Heart right ventricle (tissue), 16 donors: ENCODE measurements around the gene NAT16. TPM values are rescaled to one million over a fixed set of nuclear protein-coding genes. Genes with fewer than 3 reads are reported as not detected.

Source experiments
- ATAC-seq, 8 donors: fragments of 200-7000 bp; cut with Tn5 transposase; one replicate each; pipeline ENCODE4 v1.9.1; 2020; ENCODE audit warnings: mild to moderate bottlenecking in 8 of 8, moderate library complexity in 8 of 8, moderate number of reproducible peaks in 1 of 8
- DNase-seq, 2 donors: peaks; one replicate each; pipeline ENCODE4 v3.0.0-alpha.2; 2020
- H3K27ac ChIP-seq, 10 donors: fragments of 200-600 bp; sonication (generic) in 2 of 10; one replicate each; pipeline versions ENCODE4 v1.5.0 to v1.8.0; 2020 to 2022; ENCODE audit warnings: mild to moderate bottlenecking in 3 of 10
- H3K27me3 ChIP-seq, 7 donors: fragments of 200-600 bp; one replicate each; pipeline ENCODE4 v1.8.0; 2021 to 2022; ENCODE audit warnings: mild to moderate bottlenecking in 2 of 7
- H3K36me3 ChIP-seq, 9 donors: fragments of 200-600 bp; sonication (generic) in 1 of 9; one replicate each; pipeline versions ENCODE4 v1.5.0 to v1.8.0; 2020 to 2022; ENCODE audit warnings: mild to moderate bottlenecking in 2 of 9
- H3K4me1 ChIP-seq, 9 donors: fragments of 200-600 bp; sonication (generic) in 1 of 9; one replicate each; pipeline versions ENCODE4 v1.5.0 to v1.8.0; 2020 to 2022; ENCODE audit warnings: mild to moderate bottlenecking in 4 of 9
- H3K4me3 ChIP-seq, 10 donors: fragments of 200-600 bp; sonication (generic) in 2 of 10; one replicate each; pipeline versions ENCODE4 v1.5.0 to v1.8.0; 2020 to 2022; ENCODE audit warnings: mild to moderate bottlenecking in 7 of 10, moderate library complexity in 2 of 10
- H3K9me3 ChIP-seq, 11 donors: fragments of 200-600 bp in 10 of 11; sonication (generic) in 2 of 11; one replicate each; pipeline versions ENCODE4 v1.5.0 to v1.8.0; 2013 to 2022; ENCODE audit warnings: mild to moderate bottlenecking in 2 of 11, control low read depth in 1 of 11, moderate library complexity in 1 of 11
- CTCF ChIP-seq, 9 donors: fragments of 200-600 bp; sonication (generic) in 2 of 9; IDR thresholded peaks; one replicate each; pipeline versions ENCODE4 v1.5.0 to v1.8.0; 2021 to 2022; ENCODE audit warnings: antibody characterized with exemption in 9 of 9, mild to moderate bottlenecking in 5 of 9, moderate library complexity in 1 of 9
- WGBS, 2 donors: extraction: QIAGEN DNeasy Blood & Tissue Kit; methylation state at CpG; one replicate each; pipeline ENCODE4 v1.1.7; 2013; ENCODE audit warnings: inconsistent platforms in 1 of 2; 5-methylcytosine and 5-hydroxymethylcytosine counted together
- intact Hi-C, 10 donors: fragments of 100-400 bp; cut with DNase I; formaldehyde crosslinking; loops; one replicate each; pipeline versions ENCODE4 v1.11.1 to v1.14.2; 2022
- polyA plus RNA-seq, 2 donors: library from polyadenylated mRNA; stranded (reverse); fragments of 200-250 nt; gene quantifications; one replicate each; pipeline ENCODE4 v1.2.3, GENCODE V29; 2013
- total RNA-seq, 10 donors: library from RNA; stranded (reverse); fragmentation: NEBNext Ultra II Directional in 3 of 10; extraction: Animal tissue kit (Norgen Biotek cat#: 25700) in 3 of 10; gene quantifications; one replicate each; pipeline versions ENCODE4 v1.2.1 to v1.2.4, GENCODE V29; 2021 to 2023
- donor health status: Arrhythmogenic right ventricular cardiomyopathy.
- donor health status: ischemic (EF 13 %, LVEDD 7.1; RV severe dilation, severe dysfunction).
- donor health status: healthy with polysubstance abuse.
- donor health status: DM: no; HTN: yes; CAD: no.
- donor health status: DM: no; HTN: no; CAD: no.
- donor health status: ischemic (EF 25% LVEDD 6.9; RV normal size, moderate dysfunction).
- donor health status: ischemic (EF 25% LVEDD 5.7; RV mildly dilated, moderate dysfunction).
- donor health status: healthy.
- donor health status: DM: yes; HTN: yes; CAD: no.
- donor health status: Ischemic cardiomyopathy.
- donor health status: ischemic (EF 35%, LVEDD 5.7; RV mildly dilated, moderate dysfunction).
- donor health status: nonischemic (EF 11% LVEDD 7.7; RV severe dilation, severe dysfunction).
- donor health status: DM: yes; HTN: yes; CAD: no.
- donor health status: PGD.
- donor health status: ischemic (EF 29% LVEDD 5.4; RV normal size, mild dysfunction).
- donor health status: nonischemic (EF 23%, LVEDD 6.1; RV moderate dilation, normal function).

Gene NAT16
- total and polyA plus RNA-seq, 12 donors: not detected

DNA sequence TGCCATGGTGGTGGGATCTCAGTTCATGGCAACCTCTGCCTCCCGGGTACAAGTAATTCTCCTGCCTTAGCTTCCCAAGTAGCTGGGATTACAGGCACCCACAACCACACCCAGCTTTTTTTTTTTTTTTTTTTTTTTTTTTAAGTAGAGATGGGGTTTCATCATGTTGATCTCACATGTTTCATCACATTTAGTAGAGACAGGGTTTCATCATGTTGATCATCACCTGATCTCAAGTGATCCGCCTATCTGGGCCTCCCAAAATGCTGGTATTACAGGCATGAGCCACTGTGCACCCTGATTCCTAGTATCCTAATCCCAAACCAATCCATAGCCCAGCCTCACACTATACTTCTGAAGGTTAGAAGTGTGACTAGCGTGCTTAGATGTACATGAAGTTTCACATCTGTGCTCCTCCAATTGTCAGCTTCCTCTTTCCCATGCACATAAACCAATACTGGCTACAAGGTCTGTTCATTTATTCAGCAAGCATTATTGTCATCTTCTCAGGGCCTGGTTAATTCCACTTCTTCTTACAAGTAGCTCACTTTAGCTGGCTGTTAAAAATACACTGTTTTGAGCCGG is 6.8 kb upstream of the NAT16 start:
- intact Hi-C loops: no loop called here
- DNase-seq (no peak), ATAC-seq (no peak)
- H3K9me3 ChIP-seq: no peaks in the 10 kb centered on the region
- peaks cover 0 to 66% (median 35%) of the 10 kb centered on the region in 7 donors for H3K27me3 ChIP-seq
- no peak overlapping the region for H3K27ac ChIP-seq
- 83 to 84% methylated on average over 4 of the region's 4 CpGs for WGBS, 2 donors
- H3K4me1 ChIP-seq: no peaks in the 10 kb centered on the region
- no peak overlapping the region for H3K4me3 ChIP-seq
- no peak for TF ChIP-seq CTCF (IDR thresholded peaks at IDR 0.05)
- H3K36me3 ChIP-seq: no peaks in the 10 kb centered on the region

DNA sequence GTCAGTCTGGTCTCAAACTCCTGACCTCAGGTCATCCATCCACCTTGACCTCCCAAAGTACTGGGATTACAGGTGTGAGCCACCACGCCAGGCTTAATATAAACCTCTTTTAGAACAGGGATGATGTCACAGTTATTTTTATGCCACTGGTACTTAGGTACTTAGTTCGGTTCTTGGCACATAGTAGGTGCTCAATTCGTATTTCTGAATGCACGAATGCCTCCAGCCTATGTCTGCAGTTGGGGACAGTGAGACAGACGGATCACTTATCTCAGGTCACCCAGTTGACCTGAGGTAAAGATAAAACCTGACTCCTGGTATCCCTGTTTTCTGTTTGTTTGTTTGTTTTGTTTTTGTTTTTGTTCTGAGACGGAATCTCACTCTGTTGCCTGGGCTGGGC is 6.1 kb upstream of the NAT16 start:
- no peak for TF ChIP-seq CTCF (IDR thresholded peaks at IDR 0.05)
- no peaks in the 10 kb centered on the region for H3K9me3 ChIP-seq
- H3K27me3 ChIP-seq: peaks cover 0 to 73% (median 41%) of the 10 kb centered on the region in 7 donors
- no peaks in the 10 kb centered on the region for H3K4me1 ChIP-seq
- DNase-seq: no peak
- intact Hi-C loops: no loop called here
- WGBS, 2 donors: 56 to 62% methylated on average over 6 of the region's 6 CpGs
- no peak overlapping the region for H3K27ac ChIP-seq
- no peak overlapping the region for H3K4me3 ChIP-seq
- H3K36me3 ChIP-seq: no peaks in the 10 kb centered on the region
- ATAC-seq: no peak

DNA sequence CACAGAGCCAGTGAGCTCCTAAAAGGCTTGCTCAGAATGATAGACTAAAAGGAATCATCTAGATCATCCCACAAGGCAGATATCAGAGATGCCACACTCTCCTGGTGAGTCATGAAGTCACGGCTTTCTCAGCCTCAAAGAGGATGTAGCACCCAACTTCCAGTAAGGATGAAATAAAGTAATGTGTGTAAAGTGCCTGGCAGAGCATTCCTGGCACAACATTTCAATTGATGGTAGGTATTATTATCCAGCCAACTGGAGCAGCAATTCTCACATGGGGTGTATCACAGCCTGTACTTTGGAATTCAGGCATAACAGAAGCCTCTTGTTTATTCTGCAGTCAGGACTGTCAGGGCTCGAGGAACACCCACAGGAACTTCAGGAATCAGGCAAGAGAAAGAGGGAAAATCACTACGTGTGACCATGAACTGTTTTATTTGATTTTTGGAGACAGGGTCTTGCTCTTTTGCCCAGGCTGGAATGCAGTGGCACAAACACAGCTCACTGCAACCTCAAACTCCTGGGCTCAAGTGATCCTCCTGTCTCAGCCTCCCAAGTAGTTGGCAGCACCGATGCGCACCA is 5.3 kb upstream of the NAT16 start:
- WGBS, 2 donors: 51 to 64% methylated on average over 5 of the region's 5 CpGs
- Histone ChIP-seq H3K36me3 (no peaks in the 10 kb centered on the region), H3K4me3 (no peak overlapping the region), H3K27ac (no peak overlapping the region), H3K9me3 (no peaks in the 10 kb centered on the region), H3K4me1 (no peaks in the 10 kb centered on the region), H3K27me3 (peaks cover 5 to 81% (median 50%) of the 10 kb centered on the region in 7 donors)
- intact Hi-C loops: no loop called here
- no peak for ATAC-seq
- no peak for DNase-seq
- TF ChIP-seq CTCF (IDR thresholded peaks at IDR 0.05): no peak

- no peak overlapping the region for H3K4me3 ChIP-seq
- intact Hi-C loops: loop anchor here in 1 of 10 donors (10.0 kb wide), 1 partner anchor 105 kb away; no protein-coding TSS in a partner anchor
- ATAC-seq: no peak
Measured at GRCh38 chr7:101179713-101180112, 380 bp downstream of the NAT16 start.

More at GRCh38 chr7:101179713-101180112, 380 bp downstream of the NAT16 start:
- Histone ChIP-seq H3K4me1 (peaks cover 0 to 16% (median 10%) of the 10 kb centered on the region in 9 donors), H3K27ac (no peak overlapping the region), H3K9me3 (no peaks in the 10 kb centered on the region), H3K36me3 (no peaks in the 10 kb centered on the region), H3K27me3 (peaks cover 23 to 97% (median 92%) of the 10 kb centered on the region in 7 donors)
- DNase-seq: no peak
- 2 to 4% methylated on average over 20 to 27 of the region's 27 CpGs for WGBS, 2 donors
- TF ChIP-seq CTCF (IDR thresholded peaks at IDR 0.05): no peak
